Adrenal gland (tissue), 5 donors: ENCODE results near the gene ULBP3.

Experiments
- CTCF ChIP-seq, 6 experiments: fragments of 450-650 bp in 4 of 6; fragments of 200-600 bp in 2 of 6; sonication (generic) in 1 of 6; IDR thresholded peaks; 1 replicate in 5 of 6; 2 replicates in 1 of 6; pipeline versions ENCODE4 v1.5.1 to v1.8.0; 2016 to 2021; ENCODE audit warnings: antibody characterized with exemption in 6 of 6, mild to moderate bottlenecking in 2 of 6, moderate library complexity in 1 of 6
- POLR2A ChIP-seq, 2 donors: fragments of 450-650 bp; IDR thresholded peaks; one replicate each; pipeline ENCODE4 v1.6.1; 2017; ENCODE audit warnings: antibody characterized with exemption in 2 of 2, mild to moderate bottlenecking in 2 of 2, moderate library complexity in 1 of 2
- donor health status: DM: no; HTN: no; CAD: no.

- TF ChIP-seq CTCF (IDR thresholded peaks at IDR 0.05) (no peak), POLR2A (IDR thresholded peaks at IDR 0.05) (no peak)
These were observed 9.9 kb downstream of the ULBP3 start for GRCh38 chr6:150058986-150059385.
